ENCODE data around the gene LRRC1.

LRRC1 gene

GRCh38 chr6:53813096-53813495 lies 18.3 kb downstream of the LRRC1 start:
- no peak overlapping the region for H3K4me3 ChIP-seq
- no peaks in the 10 kb centered on the region; the same call in 1 of the 2 replicates for H3K36me3 ChIP-seq (replicated peaks)
- H3K4me1 ChIP-seq = peaks cover 30% of the 10 kb centered on the region
- no peaks in the 10 kb centered on the region for H3K9me3 ChIP-seq
- in situ Hi-C loops (cut with MboI; ENCODE audit: low sequenced_read_pairs) = no loop called here
- H3K27me3 ChIP-seq (ENCODE audit: low read depth) = no peaks in the 10 kb centered on the region
- no peak for DNase-seq (ENCODE audit: low spot score in 2 of 2)

- H3K4me3 ChIP-seq = no peak overlapping the region
- H3K4me1 ChIP-seq = peaks cover 32% of the 10 kb centered on the region
- no peaks in the 10 kb centered on the region for H3K9me3 ChIP-seq
- in situ Hi-C loops (cut with MboI; ENCODE audit: low sequenced_read_pairs) = no loop called here
- DNase-seq (ENCODE audit: low spot score in 2 of 2) = no peak
- H3K36me3 ChIP-seq (replicated peaks) = no peaks in the 10 kb centered on the region; the same call in 1 of the 2 replicates
- H3K27me3 ChIP-seq (ENCODE audit: low read depth) = no peaks in the 10 kb centered on the region
Measured at GRCh38 chr6:53813801-53814200, 19.0 kb downstream of the LRRC1 start.

DNA sequence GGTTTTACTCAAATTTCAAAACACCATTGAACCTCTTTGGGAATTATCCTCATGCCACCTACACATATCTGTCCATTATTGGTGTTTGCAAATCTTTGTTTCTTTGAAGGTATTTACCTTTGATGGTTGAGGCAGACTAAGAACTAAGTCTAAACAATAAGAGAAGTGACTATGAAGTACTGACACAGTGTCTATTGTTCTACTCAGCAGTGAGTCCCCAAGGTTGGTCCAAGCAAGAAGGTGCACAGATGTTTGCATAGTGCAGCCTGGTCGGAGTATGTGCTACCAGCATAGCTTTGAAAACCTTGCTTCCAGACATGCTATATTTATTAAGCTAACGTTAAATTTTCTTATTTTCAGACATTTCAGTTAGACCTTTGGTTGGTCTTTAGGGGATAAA lies 19.5 kb downstream of the LRRC1 start:
- Histone ChIP-seq H3K4me3 (no peak overlapping the region), H3K36me3 (replicated peaks) (no peaks in the 10 kb centered on the region; the same call in 1 of the 2 replicates), H3K27me3 (ENCODE audit: low read depth) (no peaks in the 10 kb centered on the region), H3K4me1 (peaks cover 32% of the 10 kb centered on the region), H3K9me3 (no peaks in the 10 kb centered on the region)
- in situ Hi-C loops (cut with MboI; ENCODE audit: low sequenced_read_pairs) = no loop called here
- peak in 1 of 2 experiments; percentile 42 for DNase-seq (ENCODE audit: low spot score in 2 of 2)

- in situ Hi-C loops (cut with MboI; ENCODE audit: low sequenced_read_pairs) = no loop called here
- H3K4me1 ChIP-seq = peaks cover 42% of the 10 kb centered on the region
- DNase-seq (ENCODE audit: low spot score in 2 of 2) = no peak
Measured at GRCh38 chr6:53815381-53816119, 20.7 kb downstream of the LRRC1 start.

GRCh38 chr6:53818858-53819609 lies 24.2 kb downstream of the LRRC1 start:
- Histone ChIP-seq H3K9me3 (no peaks in the 10 kb centered on the region), H3K4me1 (peaks cover 72% of the 10 kb centered on the region), H3K27me3 (ENCODE audit: low read depth) (no peaks in the 10 kb centered on the region), H3K36me3 (replicated peaks) (no peaks in the 10 kb centered on the region), H3K4me3 (no peak overlapping the region)
- no peak for DNase-seq (ENCODE audit: low spot score in 2 of 2)
- in situ Hi-C loops (cut with MboI; ENCODE audit: low sequenced_read_pairs) = no loop called here

More at GRCh38 chr6:53815381-53816119, 20.7 kb downstream of the LRRC1 start:
- no peak overlapping the region for H3K4me3 ChIP-seq
- H3K9me3 ChIP-seq = no peaks in the 10 kb centered on the region
- H3K36me3 ChIP-seq (replicated peaks) = no peaks in the 10 kb centered on the region
- H3K27me3 ChIP-seq (ENCODE audit: low read depth) = no peaks in the 10 kb centered on the region

- Histone ChIP-seq H3K4me1 (peaks cover 79% of the 10 kb centered on the region), H3K27me3 (ENCODE audit: low read depth) (no peaks in the 10 kb centered on the region), H3K9me3 (no peaks in the 10 kb centered on the region), H3K36me3 (replicated peaks) (no peaks in the 10 kb centered on the region), H3K4me3 (no peak overlapping the region)
- in situ Hi-C loops (cut with MboI; ENCODE audit: low sequenced_read_pairs) = no loop called here
- DNase-seq (ENCODE audit: low spot score in 2 of 2) = no peak
Measured at GRCh38 chr6:53822401-53823125, 27.8 kb downstream of the LRRC1 start.

DNA sequence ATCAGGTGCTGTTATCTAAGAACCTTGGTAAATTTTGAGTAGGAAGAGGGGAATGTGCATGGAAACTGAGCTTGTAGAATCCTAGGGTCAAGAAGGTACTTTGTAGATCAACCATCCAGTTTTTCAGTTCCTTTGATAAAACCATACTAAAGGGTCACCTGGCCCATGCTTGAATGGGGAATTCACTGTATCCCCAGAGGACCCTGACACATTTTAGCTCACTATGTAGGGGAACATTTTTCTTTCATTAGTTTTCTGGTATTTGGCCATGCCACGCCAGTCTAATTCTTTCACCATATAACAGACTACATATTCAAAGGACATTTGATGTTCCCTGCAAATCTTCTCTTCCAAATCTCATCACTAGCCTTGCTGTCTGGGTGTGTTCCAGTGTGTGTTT lies 29.9 kb downstream of the LRRC1 start:
- DNase-seq (ENCODE audit: low spot score in 2 of 2) = no peak
- Histone ChIP-seq H3K36me3 (replicated peaks) (no peaks in the 10 kb centered on the region), H3K4me1 (peaks cover 92% of the 10 kb centered on the region), H3K9me3 (no peaks in the 10 kb centered on the region), H3K27me3 (ENCODE audit: low read depth) (no peaks in the 10 kb centered on the region), H3K4me3 (no peak overlapping the region)
- in situ Hi-C loops (cut with MboI; ENCODE audit: low sequenced_read_pairs) = no loop called here

GRCh38 chr6:53825532-53826321 lies 30.9 kb downstream of the LRRC1 start:
- in situ Hi-C loops (cut with MboI; ENCODE audit: low sequenced_read_pairs) = no loop called here
- peaks cover 92% of the 10 kb centered on the region for H3K4me1 ChIP-seq
- no peaks in the 10 kb centered on the region for H3K9me3 ChIP-seq
- no peak for DNase-seq (ENCODE audit: low spot score in 2 of 2)
- no peaks in the 10 kb centered on the region for H3K36me3 ChIP-seq (replicated peaks)
- no peaks in the 10 kb centered on the region for H3K27me3 ChIP-seq (ENCODE audit: low read depth)
- H3K4me3 ChIP-seq = no peak overlapping the region

DNA sequence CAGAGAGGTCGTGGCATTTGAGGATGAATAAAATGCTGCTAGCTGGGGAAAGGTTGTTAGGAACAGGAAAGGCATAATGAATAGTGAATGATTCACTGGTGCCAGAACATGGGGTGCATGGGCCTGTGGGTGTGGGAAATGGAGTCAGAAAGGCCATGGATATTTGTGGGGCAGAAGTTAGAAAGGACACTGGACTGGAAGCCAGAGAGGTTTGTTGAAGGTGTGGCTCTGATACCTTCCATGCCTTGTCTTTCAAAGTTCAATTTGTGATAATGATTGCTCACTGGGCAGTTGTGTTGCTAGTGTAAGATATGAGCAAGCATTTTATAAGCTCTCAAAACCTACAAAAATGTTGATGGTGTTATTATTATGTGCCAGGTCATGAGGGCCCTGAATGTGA lies 32.7 kb downstream of the LRRC1 start:
- H3K4me1 ChIP-seq = peaks cover 92% of the 10 kb centered on the region
- H3K4me3 ChIP-seq = no peak overlapping the region
- no peaks in the 10 kb centered on the region for H3K27me3 ChIP-seq (ENCODE audit: low read depth)
- H3K9me3 ChIP-seq = no peaks in the 10 kb centered on the region
- in situ Hi-C loops (cut with MboI; ENCODE audit: low sequenced_read_pairs) = no loop called here
- no peak for DNase-seq (ENCODE audit: low spot score in 2 of 2)
- H3K36me3 ChIP-seq (replicated peaks) = no peaks in the 10 kb centered on the region

DNA sequence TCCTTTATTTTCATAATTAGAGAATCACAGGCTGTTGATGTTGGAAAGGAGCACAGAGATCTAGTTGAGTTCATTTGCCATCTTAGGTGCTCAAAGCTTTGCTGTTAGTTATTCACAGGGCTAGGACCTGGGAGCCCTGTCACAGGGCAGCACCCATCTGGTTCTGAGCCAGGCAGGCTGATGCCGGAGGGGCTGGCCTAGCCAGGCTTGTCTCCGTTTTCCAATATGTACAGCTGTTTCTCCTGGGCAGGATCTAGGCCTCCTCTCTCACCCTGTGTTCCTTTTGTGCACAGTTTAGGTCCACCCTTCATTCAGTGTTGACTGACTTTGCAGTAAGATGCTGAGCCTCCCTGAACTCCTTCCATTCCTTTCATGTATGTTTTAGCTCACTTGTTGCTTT lies 33.4 kb downstream of the LRRC1 start:
- in situ Hi-C loops (cut with MboI; ENCODE audit: low sequenced_read_pairs) = no loop called here
- Histone ChIP-seq H3K9me3 (no peaks in the 10 kb centered on the region), H3K36me3 (replicated peaks) (no peaks in the 10 kb centered on the region), H3K27me3 (ENCODE audit: low read depth) (no peaks in the 10 kb centered on the region), H3K4me3 (no peak overlapping the region), H3K4me1 (peaks cover 92% of the 10 kb centered on the region)
- peak in 1 of 2 experiments; percentile 41 for DNase-seq (ENCODE audit: low spot score in 2 of 2)

- no peak for DNase-seq (ENCODE audit: low spot score in 2 of 2)
- peaks cover 92% of the 10 kb centered on the region for H3K4me1 ChIP-seq
- in situ Hi-C loops (cut with MboI; ENCODE audit: low sequenced_read_pairs) = no loop called here
- H3K9me3 ChIP-seq = no peaks in the 10 kb centered on the region
- no peaks in the 10 kb centered on the region for H3K36me3 ChIP-seq (replicated peaks)
- H3K4me3 ChIP-seq = no peak overlapping the region
- no peaks in the 10 kb centered on the region for H3K27me3 ChIP-seq (ENCODE audit: low read depth)
Measured at GRCh38 chr6:53828966-53829697, 34.3 kb downstream of the LRRC1 start.

- peaks cover 93% of the 10 kb centered on the region for H3K4me1 ChIP-seq
Measured at GRCh38 chr6:53829698-53830221, 35.0 kb downstream of the LRRC1 start.

More at GRCh38 chr6:53829698-53830221, 35.0 kb downstream of the LRRC1 start:
- no peaks in the 10 kb centered on the region for H3K36me3 ChIP-seq (replicated peaks)
- H3K27me3 ChIP-seq (ENCODE audit: low read depth) = no peaks in the 10 kb centered on the region
- DNase-seq (ENCODE audit: low spot score in 2 of 2) = peak in 1 of 2 experiments; percentile 54
- H3K4me3 ChIP-seq = no peak overlapping the region
- in situ Hi-C loops (cut with MboI; ENCODE audit: low sequenced_read_pairs) = no loop called here
- H3K9me3 ChIP-seq = no peaks in the 10 kb centered on the region

Measured in HAP-1 (cell line).